HTR-8/SVneo (cell line): ENCODE results near the gene ZNF362.

Experiments
- DNase-seq: peaks from one replicate; pipeline ENCODE4 v3.0.0; 2011; ENCODE audit warnings: low spot score, mixed read lengths; ENCODE audit not compliant: insufficient read length
- FAIRE-seq: peaks from 2 replicates; lab custom pipeline; 2011; peaks lifted over from hg19 to GRCh38; lab: Jason Lieb, UNC

ZNF362 gene

DNA sequence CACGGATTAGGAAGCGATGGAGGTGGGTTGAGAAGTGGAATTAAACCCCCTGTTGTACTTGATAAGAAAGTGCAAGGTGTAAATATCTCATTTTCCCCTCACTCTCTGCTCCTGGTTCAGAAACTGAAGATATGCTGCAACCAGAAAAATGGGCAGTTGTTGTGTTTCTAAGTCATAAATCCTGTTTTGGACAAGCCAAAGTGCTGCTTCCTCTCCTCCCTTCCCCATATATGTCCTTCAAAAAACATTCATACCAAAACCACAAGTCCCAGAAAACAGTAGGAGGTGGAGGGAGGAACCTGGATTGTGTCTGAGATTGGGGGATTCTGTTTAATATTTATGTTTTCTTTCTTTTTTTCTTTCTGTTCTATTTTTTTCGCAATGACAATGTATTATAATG lies 13.6 kb upstream of the ZNF362 start:
- FAIRE-seq (no peak), DNase-seq (no peak)

DNA sequence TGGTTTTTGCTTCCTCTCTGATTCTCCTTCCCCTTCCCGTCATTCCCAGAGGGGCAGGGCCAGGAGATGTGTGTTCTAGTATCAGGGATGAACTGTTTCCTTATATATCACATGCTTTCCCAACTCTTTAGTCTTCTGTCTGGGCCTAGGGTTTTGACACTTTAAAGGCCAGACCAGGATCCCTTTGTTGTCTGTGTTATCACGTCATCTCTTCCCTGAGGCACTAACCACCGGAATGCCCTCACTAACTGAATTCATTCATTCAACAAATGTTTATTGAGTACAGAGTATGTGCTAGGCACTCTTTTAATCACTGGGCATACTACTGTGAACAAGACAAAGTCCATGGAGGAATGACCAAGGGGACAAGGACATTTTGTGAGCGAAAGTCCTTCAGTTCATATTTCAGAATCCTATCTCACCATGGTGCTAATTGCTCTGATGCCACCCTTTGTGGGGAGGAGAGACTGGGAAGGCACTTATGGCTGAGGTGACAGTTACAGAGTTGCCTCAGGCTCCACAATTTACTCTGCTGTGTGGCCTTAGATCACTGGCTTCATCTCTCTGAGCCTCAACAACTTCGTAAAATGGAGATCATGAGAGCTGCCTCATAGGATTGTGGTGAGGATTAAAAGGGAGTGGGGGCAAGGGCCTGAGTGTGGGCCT lies 12.0 kb upstream of the ZNF362 start:
- FAIRE-seq (no peak), DNase-seq (peak; percentile 49)

DNA sequence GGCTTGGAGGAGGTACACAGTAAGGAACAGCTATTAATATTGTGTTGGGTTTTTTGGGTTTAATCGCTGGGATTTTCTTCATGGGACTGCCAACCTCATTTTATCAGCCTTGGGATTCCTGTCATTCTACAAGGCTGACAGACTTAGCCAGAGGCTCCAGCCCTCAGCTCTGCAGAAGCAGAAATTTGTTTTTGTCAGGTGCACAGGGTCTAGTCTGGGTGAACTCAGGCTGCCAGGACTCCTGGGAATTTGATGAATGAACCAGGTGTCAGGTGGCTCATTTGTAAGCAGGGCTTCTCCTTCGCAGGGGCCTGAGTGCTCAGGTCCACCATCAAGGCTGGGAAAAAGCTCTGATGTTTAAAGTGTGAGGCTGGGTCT lies 11.5 kb upstream of the ZNF362 start:
- no peak for FAIRE-seq
- no peak for DNase-seq

DNA sequence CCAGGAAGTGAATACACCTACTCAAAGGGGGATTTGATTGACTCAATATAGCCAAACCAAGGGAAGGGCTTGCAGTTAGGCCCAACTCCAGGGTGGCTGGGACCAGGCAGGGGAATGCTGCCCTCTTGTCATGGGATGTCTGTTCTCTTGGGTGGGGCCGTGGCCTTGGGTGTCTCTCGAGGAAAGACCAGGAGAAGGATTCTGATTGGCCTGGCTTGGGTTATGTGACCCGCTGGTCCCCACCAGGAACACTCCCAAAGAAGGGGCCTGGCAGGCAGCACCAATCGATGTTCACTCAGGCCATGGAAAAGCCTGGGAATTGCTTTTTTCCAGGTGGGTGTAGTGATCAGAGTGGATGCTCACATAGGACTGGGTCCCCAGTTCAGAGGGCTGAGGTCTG lies 10.1 kb upstream of the ZNF362 start:
- DNase-seq, result no peak
- no peak for FAIRE-seq

DNA sequence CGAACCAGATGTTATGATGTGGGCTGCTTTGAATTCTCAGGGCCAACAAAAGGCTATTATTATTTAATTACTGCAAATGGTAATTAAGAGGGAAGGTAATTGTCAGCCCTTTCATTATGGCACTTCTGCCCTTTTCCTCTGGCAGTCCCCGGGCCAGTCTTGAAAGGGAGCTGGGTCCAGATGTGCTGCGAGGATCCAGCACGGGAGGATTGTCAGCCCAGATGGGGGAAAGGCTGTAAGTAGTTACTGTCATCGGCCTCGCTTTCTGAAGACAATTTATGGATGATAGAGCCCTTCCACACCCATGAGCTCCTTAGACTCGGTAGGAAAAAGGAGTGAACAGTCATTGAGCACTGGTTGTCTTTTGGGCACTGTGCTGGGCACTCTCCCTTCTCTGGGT lies 8.7 kb upstream of the ZNF362 start:
- no peak for DNase-seq
- FAIRE-seq, result no peak

DNA sequence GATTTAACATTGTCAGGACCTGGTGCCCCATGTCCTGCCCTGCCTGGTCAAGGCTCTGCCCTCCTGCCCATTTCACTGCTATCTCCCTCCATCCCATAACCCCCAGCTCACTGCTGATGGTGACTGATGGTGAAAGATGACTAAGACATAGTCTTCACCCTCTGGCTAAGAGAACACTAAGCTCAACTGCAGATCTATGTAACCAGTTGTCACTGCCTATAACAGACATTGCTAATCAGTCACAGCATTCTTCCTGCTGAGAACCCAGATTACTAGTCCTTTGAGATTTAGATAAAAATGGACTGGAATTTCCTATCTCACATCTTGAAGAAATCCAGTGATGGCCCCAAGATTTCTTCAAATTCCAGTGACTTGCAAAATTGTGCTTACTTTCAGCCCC lies 8.0 kb upstream of the ZNF362 start:
- FAIRE-seq (no peak), DNase-seq (no peak)

DNA sequence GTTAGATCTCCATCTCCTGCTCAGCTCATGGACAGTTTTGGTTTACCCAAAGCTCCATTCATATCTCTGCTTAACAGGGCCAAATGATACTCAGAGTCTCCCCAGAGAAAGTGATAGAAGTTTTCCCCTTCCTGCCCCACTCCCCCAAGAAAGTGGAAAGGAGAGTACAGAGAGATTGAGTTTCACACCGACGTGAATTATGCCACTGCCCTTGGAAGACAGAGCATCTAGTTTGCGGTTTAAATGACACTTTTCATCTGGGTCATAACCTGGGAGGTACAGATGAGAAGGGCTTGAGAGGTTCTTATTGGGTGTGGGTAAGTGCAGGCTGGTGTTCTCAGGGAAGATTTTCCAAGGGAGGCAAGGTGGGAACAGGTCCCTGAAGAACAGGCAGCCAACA lies 6.9 kb upstream of the ZNF362 start:
- FAIRE-seq (no peak), DNase-seq (no peak)

DNA sequence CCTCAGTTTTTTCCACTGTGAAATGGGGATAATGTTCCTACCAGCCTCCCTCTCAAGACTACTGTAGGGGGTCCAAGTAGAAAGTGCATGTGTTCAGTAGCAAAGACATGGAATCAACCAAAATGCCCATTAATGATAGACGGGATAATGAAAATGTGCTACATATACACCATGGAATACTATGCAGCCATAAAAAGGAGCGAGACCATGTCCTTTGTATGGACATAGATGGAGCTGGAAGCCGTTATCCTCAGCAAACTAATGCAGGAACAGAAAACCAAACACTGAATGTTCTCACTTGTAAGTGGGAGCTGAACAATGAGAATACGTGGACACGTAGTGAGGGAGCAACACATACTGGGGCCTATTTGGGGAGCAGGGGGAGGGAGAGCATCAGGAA lies 6.1 kb upstream of the ZNF362 start:
- DNase-seq (no peak), FAIRE-seq (no peak)

DNA sequence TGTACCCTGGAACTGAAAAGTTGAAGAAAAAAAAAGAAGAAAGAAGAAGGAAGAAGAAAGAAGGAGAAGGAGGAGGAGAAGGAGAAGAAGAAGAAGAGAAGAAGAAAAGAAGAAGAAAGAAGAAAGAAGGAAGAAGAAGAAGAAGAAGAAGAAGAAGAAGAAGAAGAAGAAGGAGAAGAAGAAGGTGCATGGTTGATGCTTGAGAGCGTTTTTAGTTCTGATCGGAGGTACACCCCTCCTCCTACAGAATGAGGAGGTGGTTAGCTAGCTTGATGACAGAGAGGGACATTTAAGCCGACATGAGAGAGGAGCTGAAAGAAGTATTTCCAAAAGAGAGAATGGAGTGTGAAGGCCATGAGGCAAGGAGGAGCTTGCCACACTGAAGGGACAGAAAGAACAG lies 5.6 kb upstream of the ZNF362 start:
- no peak for DNase-seq
- no peak for FAIRE-seq

DNA sequence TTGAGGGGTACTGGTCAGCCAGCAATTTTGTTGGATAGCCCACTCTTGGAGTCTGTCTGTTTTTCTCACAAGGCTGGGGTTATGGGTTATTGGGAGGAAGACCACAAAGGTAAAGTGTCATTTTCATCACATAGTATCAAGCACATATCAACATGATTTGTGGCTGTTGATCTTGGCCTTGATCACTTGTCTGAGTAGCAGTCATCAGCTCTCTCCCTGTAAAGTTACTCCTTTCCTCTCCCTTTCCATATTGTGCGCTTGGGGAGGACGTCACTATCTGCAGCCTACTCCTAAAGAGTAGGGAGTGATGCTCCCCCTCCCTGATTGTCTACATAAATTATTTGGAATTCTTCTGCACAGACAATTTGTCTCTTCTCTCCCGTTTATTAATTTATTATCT lies 1.8 kb upstream of the ZNF362 start:
- no peak for DNase-seq
- no peak for FAIRE-seq

DNA sequence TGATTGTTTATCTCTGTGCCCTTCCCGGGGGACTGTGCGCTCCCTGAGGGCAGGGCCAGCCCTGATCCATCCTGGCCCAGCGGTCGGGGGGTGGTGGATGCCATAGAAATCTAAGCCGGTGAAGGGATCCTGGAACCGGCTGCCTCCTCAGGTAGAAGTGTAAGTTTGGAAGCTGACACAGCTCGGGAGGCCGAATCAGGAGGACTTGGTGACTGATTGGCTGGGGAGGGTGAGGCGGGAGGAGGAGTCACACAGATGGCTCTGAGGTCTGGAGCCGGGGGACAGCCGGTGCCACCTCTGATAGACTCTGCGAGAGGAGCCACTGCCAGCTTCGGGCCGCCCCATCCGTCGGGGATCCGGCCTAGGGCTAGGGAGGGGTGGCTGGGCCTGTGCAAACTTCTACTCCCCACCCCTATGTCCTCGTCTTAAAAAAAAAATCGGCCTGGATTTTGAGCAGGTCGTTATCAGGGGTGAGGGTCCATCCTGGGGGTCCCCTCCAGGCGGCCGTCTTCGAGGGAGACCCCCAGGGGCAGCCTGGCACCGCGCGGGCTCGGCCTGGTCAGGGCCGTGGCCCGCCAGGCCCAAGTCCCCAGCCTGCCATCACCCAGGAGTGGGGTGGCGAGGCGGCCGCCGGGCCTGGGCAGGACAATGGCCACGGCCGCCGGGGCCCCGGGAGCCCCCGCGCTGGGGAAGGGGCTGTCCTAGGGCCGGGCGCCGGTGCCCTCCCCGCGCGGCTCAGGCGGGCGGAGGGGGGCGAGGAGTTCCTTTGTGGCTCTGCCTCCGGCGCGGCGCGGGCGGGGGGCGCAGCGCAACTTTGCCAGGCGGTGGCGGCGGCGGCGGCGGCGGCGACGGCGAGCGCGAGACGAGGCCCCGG lies 708 bp upstream of the ZNF362 start:
- DNase-seq, result peak; percentile 48
- FAIRE-seq, result peak; percentile 4

DNA sequence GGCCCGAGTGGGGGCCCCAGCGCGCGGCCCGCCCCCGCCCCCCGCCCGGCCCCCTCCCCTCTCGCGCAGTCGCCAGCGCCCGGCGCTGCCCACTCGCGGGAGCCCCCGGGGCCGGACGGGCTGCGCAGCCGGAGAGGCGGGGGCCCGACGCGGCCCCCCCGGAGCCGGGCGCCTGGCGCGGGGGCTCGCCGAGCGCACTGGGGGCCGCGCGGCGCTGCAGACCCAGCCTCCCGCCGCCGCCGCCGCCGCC lies 146 bp upstream of the ZNF362 start:
- no peak for FAIRE-seq
- no peak for DNase-seq

DNA sequence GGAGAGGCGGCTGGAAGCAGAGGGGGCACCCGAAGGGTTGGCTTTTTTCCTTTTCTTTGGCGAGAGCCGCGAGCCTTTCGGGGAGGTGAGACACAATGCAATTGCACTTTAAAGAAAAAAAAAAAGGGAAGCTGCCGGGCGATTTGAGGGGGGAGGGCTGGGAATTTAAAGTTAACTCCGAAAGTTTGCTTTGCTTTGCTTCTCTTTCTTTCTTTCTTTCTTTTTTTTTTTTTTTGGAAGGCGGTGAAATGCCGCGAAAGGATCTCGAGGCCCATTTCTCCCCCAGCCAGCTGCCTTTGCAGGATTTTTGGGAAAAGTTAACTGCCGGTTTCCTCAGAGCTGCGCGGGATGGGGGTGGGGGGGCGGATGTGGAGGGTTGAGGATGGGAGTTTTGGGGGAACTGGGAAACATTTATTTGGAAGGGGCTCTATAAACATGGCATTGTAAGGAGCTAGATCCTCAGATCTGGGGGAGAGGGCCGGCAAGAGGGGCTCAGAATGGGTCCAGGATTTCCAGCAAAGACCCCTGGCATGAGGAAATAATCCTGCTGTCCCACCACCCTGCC lies 997 bp downstream of the ZNF362 start:
- DNase-seq (no peak), FAIRE-seq (no peak)

DNA sequence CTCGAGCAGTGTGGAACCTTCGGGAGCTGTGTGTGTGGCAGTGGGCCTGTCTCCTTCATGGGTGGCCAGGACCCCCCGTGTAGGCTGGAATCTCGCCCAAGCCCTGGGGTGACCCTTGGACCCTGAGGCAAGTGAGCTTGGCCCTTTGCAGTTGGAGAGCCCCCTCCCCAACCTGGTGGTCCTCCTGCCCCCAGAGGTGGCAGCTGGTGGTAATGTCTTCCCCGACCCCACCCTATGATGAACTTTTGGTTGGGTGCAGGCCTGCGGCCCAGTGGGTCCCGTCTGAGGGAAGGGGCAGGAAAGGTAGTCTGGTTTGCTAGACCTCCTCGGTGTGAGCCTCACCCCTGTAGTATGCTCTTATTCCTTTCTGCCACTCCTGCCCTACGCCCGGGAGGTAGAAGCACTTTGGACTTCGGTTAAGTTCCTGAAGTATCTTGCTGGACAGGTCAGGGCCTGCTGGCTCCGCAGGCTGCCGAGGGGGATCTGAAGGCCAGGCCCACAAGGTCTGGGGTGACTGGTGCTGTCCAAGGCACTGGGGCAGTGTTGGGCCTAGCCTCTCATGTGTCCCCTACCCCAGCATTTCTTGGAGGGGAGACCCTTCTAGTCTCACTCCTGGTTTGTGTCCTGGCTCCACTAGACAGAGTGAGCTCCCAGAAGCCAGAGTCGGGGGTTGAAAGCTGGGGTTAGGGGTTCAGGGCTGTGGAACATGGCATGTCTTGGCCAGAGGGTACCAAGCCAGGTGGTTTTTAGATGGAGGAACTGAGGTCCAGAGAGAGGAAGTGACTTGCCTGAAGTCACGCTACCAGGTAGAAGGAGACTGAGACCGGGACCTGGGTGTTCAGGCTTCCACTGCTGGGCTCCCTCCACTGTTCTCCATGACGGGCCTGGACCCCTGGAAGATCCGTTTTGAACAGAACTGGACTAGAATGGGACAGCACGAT lies 1.8 kb downstream of the ZNF362 start:
- no peak for DNase-seq
- FAIRE-seq, result no peak

DNA sequence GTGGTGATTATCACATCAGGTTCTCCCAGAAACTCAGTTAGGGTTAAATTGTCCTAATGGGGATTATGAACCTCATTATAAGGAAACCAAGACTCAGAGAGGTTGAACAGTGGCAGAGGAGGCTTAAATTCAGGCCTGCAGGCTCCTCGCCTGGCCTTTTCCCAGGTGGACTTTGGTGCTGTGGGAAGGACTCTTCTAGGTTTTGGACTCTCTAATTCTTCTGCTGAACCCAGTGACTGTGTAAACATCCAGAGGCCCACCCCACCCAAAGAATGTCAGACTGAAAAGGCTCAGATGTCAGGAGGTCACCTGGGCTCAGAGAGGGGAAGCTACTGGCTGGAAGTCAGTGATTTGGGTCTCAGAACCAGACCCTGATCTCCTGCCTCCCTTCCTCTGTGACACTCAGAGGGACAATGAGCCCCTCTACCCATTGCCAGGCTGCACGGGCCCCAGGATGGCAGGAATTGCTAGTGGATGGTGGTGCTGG lies 2.5 kb downstream of the ZNF362 start:
- FAIRE-seq (no peak), DNase-seq (no peak)

DNA sequence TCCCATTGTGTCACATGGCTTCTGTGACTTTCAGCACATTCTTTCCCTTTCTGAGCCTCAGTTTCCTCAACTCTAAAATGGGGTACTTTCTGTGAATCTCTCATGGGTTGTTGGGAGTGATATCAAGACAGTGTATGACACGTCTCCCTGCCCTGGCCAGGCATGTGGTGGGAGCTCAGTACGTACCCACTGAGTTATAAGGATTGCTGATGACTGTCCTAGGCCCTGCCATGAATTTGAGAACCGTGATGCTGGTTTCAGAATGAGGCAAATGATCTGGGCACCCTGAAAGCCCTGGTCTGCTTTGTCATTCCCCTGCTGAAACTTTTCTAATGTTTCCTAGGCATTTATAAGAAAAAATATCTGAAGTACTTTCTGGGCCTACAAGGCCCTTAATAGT lies 3.6 kb downstream of the ZNF362 start:
- DNase-seq (no peak), FAIRE-seq (no peak)

DNA sequence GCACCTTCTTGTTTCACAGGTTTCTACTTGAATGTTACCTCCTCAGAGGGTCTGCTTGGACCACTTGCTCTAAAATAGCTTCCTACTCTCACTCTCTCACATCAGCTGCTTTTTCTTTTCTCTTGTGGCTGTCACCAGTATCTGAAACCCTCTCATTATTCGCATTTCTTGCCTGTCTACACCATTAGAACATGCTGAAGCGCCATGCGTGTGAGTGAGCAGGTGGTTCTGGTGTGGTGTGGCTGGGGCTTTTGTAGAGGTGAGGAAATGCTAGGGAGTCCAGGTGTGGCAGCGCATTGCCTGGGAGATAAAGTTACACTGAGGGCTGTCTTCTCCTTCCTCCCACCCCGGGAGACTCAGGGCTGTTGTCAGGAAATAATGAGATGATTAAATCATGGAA lies 4.1 kb downstream of the ZNF362 start:
- DNase-seq, result no peak
- no peak for FAIRE-seq

DNA sequence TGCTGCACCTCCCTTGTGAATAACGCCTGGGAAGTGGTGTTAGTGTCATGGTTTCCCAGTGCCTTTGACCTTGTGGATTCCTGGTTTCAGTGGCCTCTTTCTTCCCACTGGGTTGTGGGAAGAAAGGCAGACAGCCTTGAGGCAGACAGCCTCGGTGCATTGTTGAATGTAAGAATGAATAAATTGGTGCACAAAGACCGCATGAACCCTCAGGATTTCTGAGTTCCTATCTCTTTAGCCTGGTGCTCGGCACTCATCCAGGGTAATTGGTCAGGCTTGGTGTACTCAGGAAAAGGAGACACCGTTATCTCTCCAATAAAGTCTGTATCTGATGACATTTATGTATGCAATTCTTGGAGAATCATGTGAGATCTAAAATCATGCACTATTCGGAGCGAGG lies 5.1 kb downstream of the ZNF362 start:
- DNase-seq (no peak), FAIRE-seq (no peak)

DNA sequence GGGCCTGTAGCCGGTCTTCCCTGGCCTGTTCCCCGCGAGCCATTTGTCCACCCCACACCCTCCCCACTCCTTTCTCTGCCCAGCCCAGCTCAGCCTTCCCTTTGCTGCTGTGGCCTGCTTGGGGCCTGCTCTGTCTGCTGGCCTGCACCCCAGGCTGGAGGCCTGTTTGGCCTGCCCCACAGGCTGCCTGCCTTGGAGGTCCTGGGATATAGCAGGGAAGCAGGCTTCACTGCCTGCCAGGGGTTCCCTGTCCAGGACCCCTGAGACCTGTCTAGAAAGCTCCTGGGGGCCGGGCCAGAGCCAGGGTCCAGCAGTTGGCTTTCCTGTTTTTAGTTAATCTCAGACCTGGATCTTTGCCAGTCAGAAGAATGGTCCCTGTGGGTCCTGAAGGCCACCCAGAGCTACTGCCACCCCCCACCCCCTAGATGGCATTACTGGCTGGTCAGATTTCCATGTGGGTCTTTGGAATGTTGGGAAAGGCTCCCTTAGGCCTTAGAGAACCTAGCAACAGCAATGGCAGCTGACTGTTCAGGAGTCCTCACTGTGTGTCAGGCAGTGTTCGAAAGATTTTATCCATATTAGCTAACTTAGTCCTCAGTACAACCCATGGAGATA lies 7.7 kb downstream of the ZNF362 start:
- FAIRE-seq, result no peak
- DNase-seq, result no peak
